Measurements from ENCODE around the gene WDR55.

WDR55 gene

GRCh38 chr5:140678993-140679392 lies 14.3 kb downstream of the WDR55 start:
- Histone ChIP-seq H3K36me3 (ENCODE audit: low read length) (peaks cover 6% of the 10 kb centered on the region; the same call in 1 of the 2 replicates), H3K9ac (ENCODE audit: low read length) (no peak overlapping the region), H3K79me2 (ENCODE audit: insufficient read depth, low read length) (no peaks in the 10 kb centered on the region), H3K4me2 (ENCODE audit: low read depth, low read length, poor library complexity, severe bottlenecking) (no peak overlapping the region), H4K20me1 (ENCODE audit: low read depth, low read length) (no peaks in the 10 kb centered on the region), H3K4me3 (ENCODE audit: insufficient read depth, low read length, poor library complexity, severe bottlenecking) (no peak overlapping the region), H3F3A (ENCODE audit: insufficient read depth) (no peaks in the 10 kb centered on the region), H2AFZ (ENCODE audit: low read depth, low read length, severe bottlenecking) (no peak overlapping the region), H3K9me3 (ENCODE audit: insufficient read depth, low read length) (no peaks in the 10 kb centered on the region), H3K27ac (ENCODE audit: low read depth, low read length) (no peak overlapping the region), H3K27me3 (ENCODE audit: low read length) (no peaks in the 10 kb centered on the region), H3K9me2 (replicated peaks; ENCODE audit: insufficient read depth, low read length) (no peaks in the 10 kb centered on the region)
- no peak for TF ChIP-seq EZH2phosphoT487 (conservative IDR thresholded peaks at IDR 0.05; ENCODE audit: low read length)
- TF ChIP-seq CTCF (IDR thresholded peaks at IDR 0.05; ENCODE audit: insufficient read depth, low read length, poor library complexity, severe bottlenecking) = no peak

- no peaks in the 10 kb centered on the region for H3F3A ChIP-seq (ENCODE audit: insufficient read depth)
- TF ChIP-seq CTCF (IDR thresholded peaks at IDR 0.05; ENCODE audit: insufficient read depth, low read length, poor library complexity, severe bottlenecking) = no peak
- no peak for TF ChIP-seq EZH2phosphoT487 (conservative IDR thresholded peaks at IDR 0.05; ENCODE audit: low read length)
- no peaks in the 10 kb centered on the region; the same call in 1 of the 2 replicates for H3K36me3 ChIP-seq (ENCODE audit: low read length)
- H3K27me3 ChIP-seq (ENCODE audit: low read length) = no peaks in the 10 kb centered on the region
- peak overlapping the region; percentile 92 for H3K4me3 ChIP-seq (ENCODE audit: insufficient read depth, low read length, poor library complexity, severe bottlenecking)
- H3K4me2 ChIP-seq (ENCODE audit: low read depth, low read length, poor library complexity, severe bottlenecking) = peak overlapping the region; percentile 84
- no peaks in the 10 kb centered on the region for H4K20me1 ChIP-seq (ENCODE audit: low read depth, low read length)
- no peak overlapping the region for H3K27ac ChIP-seq (ENCODE audit: low read depth, low read length)
- no peaks in the 10 kb centered on the region for H3K9me3 ChIP-seq (ENCODE audit: insufficient read depth, low read length)
- peaks cover 54% of the 10 kb centered on the region for H3K79me2 ChIP-seq (ENCODE audit: insufficient read depth, low read length)
- peak overlapping the region; percentile 90 for H2AFZ ChIP-seq (ENCODE audit: low read depth, low read length, severe bottlenecking)
- H3K9me2 ChIP-seq (replicated peaks; ENCODE audit: insufficient read depth, low read length) = no peaks in the 10 kb centered on the region
- peak overlapping the region; percentile 91 for H3K9ac ChIP-seq (ENCODE audit: low read length)
Observed at GRCh38 chr5:140690376-140690932, 25.8 kb downstream of the WDR55 start.

GRCh38 chr5:140690941-140691924 lies 26.5 kb downstream of the WDR55 start, which contains the start of the genes HARS1 and HARS2:
HARS1 (minus strand) TSS chr5:140691370; CDS start chr5:140691304, 66 bp downstream.
HARS2 (plus strand) TSS chr5:140691455; CDS start chr5:140691649, 194 bp downstream.
- H3K36me3 ChIP-seq (ENCODE audit: low read length) = no peaks in the 10 kb centered on the region; the same call in 1 of the 2 replicates
- peak within 1 kb of the TSS; percentile 84 for H3K4me2 ChIP-seq (ENCODE audit: low read depth, low read length, poor library complexity, severe bottlenecking)
- no peaks in the 10 kb centered on the region for H3K9me3 ChIP-seq (ENCODE audit: insufficient read depth, low read length)
- peak within 1 kb of the TSS; percentile 91 for H3K9ac ChIP-seq (ENCODE audit: low read length)
- no peaks in the 10 kb centered on the region for H4K20me1 ChIP-seq (ENCODE audit: low read depth, low read length)
- H3K4me3 ChIP-seq (ENCODE audit: insufficient read depth, low read length, poor library complexity, severe bottlenecking) = peak within 1 kb of the TSS; percentile 92
- H3F3A ChIP-seq (ENCODE audit: insufficient read depth) = no peaks in the 10 kb centered on the region
- peaks cover 54% of the 10 kb centered on the region for H3K79me2 ChIP-seq (ENCODE audit: insufficient read depth, low read length)
- no peak for TF ChIP-seq CTCF (IDR thresholded peaks at IDR 0.05; ENCODE audit: insufficient read depth, low read length, poor library complexity, severe bottlenecking)
- TF ChIP-seq EZH2phosphoT487 (conservative IDR thresholded peaks at IDR 0.05; ENCODE audit: low read length) = no peak
- H3K9me2 ChIP-seq (replicated peaks; ENCODE audit: insufficient read depth, low read length) = no peaks in the 10 kb centered on the region
- H3K27me3 ChIP-seq (ENCODE audit: low read length) = no peaks in the 10 kb centered on the region
- peak within 1 kb of the TSS; percentile 34 for H3K27ac ChIP-seq (ENCODE audit: low read depth, low read length)
- H2AFZ ChIP-seq (ENCODE audit: low read depth, low read length, severe bottlenecking) = peak within 1 kb of the TSS; percentile 90
